Esophagus squamous epithelium (tissue), 5 donors: Measurements from ENCODE around the gene RBM19. TPM values are rescaled to one million over a fixed set of nuclear protein-coding genes. Genes with fewer than 3 reads are reported as not detected.
"Not testable (repeated sequence)": the region's sequence is repeated elsewhere in the genome, so short reads cannot be mapped to it uniquely, and the experiment has no call there.

Experiments used
- DNase-seq: peaks from one replicate; lab custom pipeline; 2025; lab: John Stamatoyannopoulos, UW
- H3K27ac ChIP-seq, 4 donors: fragments of 200-600 bp; sonication (generic); one replicate each; pipeline ENCODE4 v1.5.1; 2016 to 2019; ENCODE audit warnings: mild to moderate bottlenecking in 1 of 4
- H3K27me3 ChIP-seq, 4 donors: fragments of 200-600 bp; sonication (generic); 1 replicate in 3 of 4; 2 replicates in 1 of 4; pipeline versions ENCODE4 v1.5.1 to v1.6.0; 2017 to 2021; ENCODE audit warnings: antibody characterized with exemption in 1 of 4
- H3K36me3 ChIP-seq, 3 donors: fragments of 200-600 bp; sonication (generic); one replicate each; pipeline ENCODE4 v1.5.1; 2016 to 2019
- H3K4me1 ChIP-seq, 3 donors: fragments of 200-600 bp; sonication (generic); one replicate each; pipeline ENCODE4 v1.5.1; 2017 to 2019
- H3K4me3 ChIP-seq, 4 donors: fragments of 200-600 bp; sonication (generic); 1 replicate in 3 of 4; 2 replicates in 1 of 4; pipeline ENCODE4 v1.5.1; 2016 to 2019; ENCODE audit warnings: mild to moderate bottlenecking in 2 of 4, moderate library complexity in 1 of 4
- H3K9me3 ChIP-seq, 3 donors: fragments of 200-600 bp; sonication (generic); one replicate each; pipeline ENCODE4 v1.5.1; 2016 to 2019
- CTCF ChIP-seq, 6 experiments: fragments of 450-650 bp in 4 of 6; fragments of 200-600 bp in 2 of 6; sonication (generic) in 2 of 6; IDR thresholded peaks; one replicate each; pipeline ENCODE4 v1.5.1; 2016 to 2019; ENCODE audit warnings: antibody characterized with exemption in 6 of 6, mild to moderate bottlenecking in 4 of 6, moderate library complexity in 4 of 6
- POLR2A ChIP-seq, 4 donors: fragments of 450-650 bp; IDR thresholded peaks; one replicate each; pipeline ENCODE4 v1.6.1; 2017; ENCODE audit warnings: antibody characterized with exemption in 4 of 4, mild to moderate bottlenecking in 4 of 4, moderate library complexity in 3 of 4
- WGBS, 2 donors: methylation state at CpG; one replicate each; pipeline ENCODE4 v1.1.5; 2018; 5-methylcytosine and 5-hydroxymethylcytosine counted together
- intact Hi-C: fragments of 100-400 bp; cut with DNase I; formaldehyde crosslinking; loops from one replicate; pipeline ENCODE4 v1.15.0; 2022
- total RNA-seq, 4 donors: library from RNA; depleted of rRNA; stranded (reverse); fragments of >200 nt; gene quantifications; one replicate each; pipeline ENCODE4 v1.1.0, GENCODE V29; 2016
- donor health status: DM: yes; HTN: yes; CAD: no.

The RBM19 gene
- total RNA-seq, 4 donors from 2014 or later = 13.1 to 32.8 (median 27.4) TPM

GRCh38 chr12:113816866-113817265 is 149.3 kb downstream of the RBM19 start:
- H3K36me3 ChIP-seq = peaks cover 0 to 36% (median 8%) of the 10 kb centered on the region in 3 donors
- 69 to 88% methylated on average over 16 of the region's 16 CpGs for WGBS, 2 donors
- TF ChIP-seq CTCF (IDR thresholded peaks at IDR 0.05) (no peak), POLR2A (IDR thresholded peaks at IDR 0.05) (no peak)

GRCh38 chr12:113815031-113815430 is 151.1 kb downstream of the RBM19 start:
- H3K27ac ChIP-seq = no peak overlapping the region
- intact Hi-C loops = no loop called here
- TF ChIP-seq POLR2A (IDR thresholded peaks at IDR 0.05) (no peak), CTCF (IDR thresholded peaks at IDR 0.05) (no peak)
- no peak overlapping the region for H3K4me3 ChIP-seq
- 60 to 73% methylated on average over 2 to 5 of the region's 5 CpGs for WGBS, 2 donors
- H3K4me1 ChIP-seq = no peaks in the 10 kb centered on the region
- peaks cover 0 to 5% (median 0%) of the 10 kb centered on the region in 3 donors for H3K9me3 ChIP-seq
- no peak for DNase-seq
- H3K27me3 ChIP-seq = no peaks in the 10 kb centered on the region
- H3K36me3 ChIP-seq = peaks cover 0 to 21% (median 0%) of the 10 kb centered on the region in 3 donors

More at GRCh38 chr12:113816866-113817265, 149.3 kb downstream of the RBM19 start:
- no peak overlapping the region for H3K4me3 ChIP-seq
- intact Hi-C loops = no loop called here
- DNase-seq = no peak
- H3K27ac ChIP-seq = no peak overlapping the region
- no peaks in the 10 kb centered on the region for H3K27me3 ChIP-seq
- H3K4me1 ChIP-seq = no peaks in the 10 kb centered on the region
- no peaks in the 10 kb centered on the region for H3K9me3 ChIP-seq

- TF ChIP-seq POLR2A (IDR thresholded peaks at IDR 0.05) = no peak
- no peak for TF ChIP-seq CTCF (IDR thresholded peaks at IDR 0.05)
- no peaks in the 10 kb centered on the region for H3K27me3 ChIP-seq
- H3K4me3 ChIP-seq = no peak overlapping the region
- DNase-seq = no peak
- peaks cover 0 to 5% (median 0%) of the 10 kb centered on the region in 3 donors for H3K9me3 ChIP-seq
- peaks cover 0 to 21% (median 0%) of the 10 kb centered on the region in 3 donors for H3K36me3 ChIP-seq
- H3K27ac ChIP-seq = no peak overlapping the region
- intact Hi-C loops = no loop called here
- 84 to 91% methylated on average over 6 of the region's 6 CpGs for WGBS, 2 donors
- no peaks in the 10 kb centered on the region for H3K4me1 ChIP-seq
Measured at GRCh38 chr12:113813229-113813541, 152.9 kb downstream of the RBM19 start.

GRCh38 chr12:113812411-113813228 is 153.5 kb downstream of the RBM19 start:
- WGBS, 2 donors = 86 to 88% methylated on average over 12 to 14 of the region's 16 CpGs
- Histone ChIP-seq H3K4me1 (no peaks in the 10 kb centered on the region), H3K27me3 (no peaks in the 10 kb centered on the region), H3K9me3 (peaks cover 0 to 5% (median 0%) of the 10 kb centered on the region in 3 donors), H3K27ac (no peak overlapping the region), H3K4me3 (no peak overlapping the region), H3K36me3 (peaks cover 0 to 19% (median 0%) of the 10 kb centered on the region in 3 donors)
- DNase-seq = no peak
- TF ChIP-seq CTCF (IDR thresholded peaks at IDR 0.05) (no peak), POLR2A (IDR thresholded peaks at IDR 0.05) (no peak)
- intact Hi-C loops = no loop called here

- H3K27me3 ChIP-seq, H3K4me3 ChIP-seq, H3K4me1 ChIP-seq, H3K36me3 ChIP-seq, H3K27ac ChIP-seq, intact Hi-C loops, DNase-seq: not testable (repeated sequence)
- peaks cover 0 to 11% (median 0%) of the 10 kb centered on the region in 3 donors for H3K9me3 ChIP-seq
- 88 to 92% methylated on average over 8 to 15 of the region's 17 CpGs for WGBS, 2 donors
Measured at GRCh38 chr12:113809462-113810220, 156.5 kb downstream of the RBM19 start.
